Cardiac septum (tissue), 1 donor: ENCODE measurements around the gene MPZ. TPM values are rescaled to one million over a fixed set of nuclear protein-coding genes. Genes with fewer than 3 reads are reported as not detected.
"Not testable (repeated sequence)": the region's sequence is repeated elsewhere in the genome, so short reads cannot be mapped to it uniquely, and the experiment has no call there.

Source experiments
- DNase-seq: peaks from one replicate; pipeline ENCODE4 v3.0.0-alpha.2; 2020; ENCODE audit warnings: low spot score
- intact Hi-C: fragments of 100-400 bp; cut with DNase I; formaldehyde crosslinking; loops from one replicate; pipeline ENCODE4 v1.14.0; 2022
- long read RNA-seq: library from polyadenylated mRNA; unstranded; transcript quantifications from one replicate; pipeline ENCODE4 v2.0.0, GENCODE V29; 2021
- total RNA-seq: library from RNA; stranded (reverse); fragmentation: NEBNext Ultra II Directional; extraction: Animal tissue kit (Norgen Biotek cat#: 25700); gene quantifications from one replicate; pipeline ENCODE4 v1.2.1, GENCODE V29; 2021
- donor health status: DM: no; HTN: no; CAD: no.

The MPZ gene
- 1.5 TPM for total RNA-seq
- long read RNA-seq = 0 reads

DNA sequence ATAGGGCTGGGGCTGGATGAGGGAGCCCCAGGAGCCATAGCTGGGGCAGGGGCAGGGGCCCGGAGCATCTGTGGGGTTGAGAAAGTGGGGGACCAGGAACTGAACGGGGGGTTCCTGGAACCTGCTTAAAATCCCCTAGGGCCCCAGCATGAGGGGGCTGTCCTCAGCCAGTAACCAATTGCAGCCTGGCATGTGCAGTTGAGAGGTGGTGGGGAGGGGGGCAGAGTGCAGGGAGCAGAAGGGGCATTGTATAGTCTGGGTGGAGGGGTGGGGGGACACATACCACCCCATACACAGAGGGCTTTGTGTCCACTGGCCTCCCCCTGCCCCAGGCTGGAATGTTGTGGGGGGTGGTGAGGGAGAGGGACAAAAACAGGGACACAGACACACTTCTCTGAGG is at the start of gene MPZ:
Gene MPZ, minus strand, starts transcription at position 101 of the 400 bp plus-strand sequence. Its CDS starts 63 bp downstream, at position 38.
- DNase-seq = no peak
- intact Hi-C loops = loop anchor here (5.0 kb wide), 2 partner anchors 77 to 108 kb away; partner anchors contain the start of gene NDUFS2

DNA sequence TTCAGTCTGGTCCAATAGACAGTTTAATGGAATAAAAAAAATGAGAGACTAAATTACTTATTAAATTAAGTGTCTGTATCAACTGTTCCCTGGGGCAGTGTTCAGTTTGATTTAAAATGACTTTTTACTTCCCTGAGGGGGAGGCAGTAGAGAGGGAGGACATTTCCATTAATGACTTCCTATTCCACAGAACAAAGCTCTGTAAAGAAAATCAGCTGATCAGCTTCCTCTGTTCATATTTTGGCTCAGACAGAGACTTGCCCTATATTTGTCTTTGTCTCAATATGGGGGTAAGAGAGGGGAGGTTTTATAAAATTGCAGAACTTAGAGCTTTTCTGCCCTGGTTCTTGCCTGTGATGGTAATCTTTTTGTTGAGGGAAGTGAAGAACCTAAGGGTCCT is 49.5 kb upstream of the MPZ start:
- intact Hi-C loops = no loop called here
- DNase-seq = no peak

DNA sequence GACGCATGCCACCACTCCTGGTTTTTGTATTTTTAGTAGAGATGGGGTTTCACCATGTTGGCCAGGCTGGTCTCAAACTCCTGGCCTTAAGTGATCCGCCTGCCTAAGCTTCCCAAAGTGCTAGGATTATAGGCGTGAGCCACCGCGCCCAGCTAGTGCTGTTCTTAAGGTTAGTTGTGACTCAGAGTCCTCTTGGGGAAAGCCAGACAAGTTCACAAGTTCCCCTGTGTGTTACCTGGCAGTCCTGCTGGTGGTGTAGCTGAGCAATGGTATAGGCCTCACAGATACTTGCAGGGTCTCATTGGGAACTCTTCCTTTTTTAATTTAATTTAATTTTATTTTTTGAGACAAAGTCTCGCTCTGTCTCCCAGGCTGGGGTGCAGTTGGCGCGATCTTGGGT is 47.3 kb upstream of the MPZ start:
- intact Hi-C loops = no loop called here
- no peak for DNase-seq

DNA sequence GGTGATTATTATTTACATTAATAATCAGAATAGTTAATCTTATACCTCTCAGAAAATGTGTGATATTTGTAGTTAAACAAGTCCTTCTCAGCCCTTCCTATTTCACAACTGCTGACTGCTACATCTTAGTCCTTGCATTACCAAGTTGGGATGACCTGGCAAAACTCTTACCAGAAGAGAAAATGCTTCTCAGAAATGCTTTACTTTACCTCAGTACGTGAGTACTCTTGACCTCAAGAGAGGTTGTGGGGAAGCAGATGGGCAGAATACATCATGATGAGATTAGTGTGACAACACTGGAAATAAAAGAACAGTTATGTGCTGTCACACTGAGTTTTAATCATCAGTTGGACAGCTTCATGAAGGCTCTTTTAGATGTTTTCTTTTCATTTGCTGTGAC is 41.7 kb upstream of the MPZ start:
- intact Hi-C loops = no loop called here
- DNase-seq = no peak

DNA sequence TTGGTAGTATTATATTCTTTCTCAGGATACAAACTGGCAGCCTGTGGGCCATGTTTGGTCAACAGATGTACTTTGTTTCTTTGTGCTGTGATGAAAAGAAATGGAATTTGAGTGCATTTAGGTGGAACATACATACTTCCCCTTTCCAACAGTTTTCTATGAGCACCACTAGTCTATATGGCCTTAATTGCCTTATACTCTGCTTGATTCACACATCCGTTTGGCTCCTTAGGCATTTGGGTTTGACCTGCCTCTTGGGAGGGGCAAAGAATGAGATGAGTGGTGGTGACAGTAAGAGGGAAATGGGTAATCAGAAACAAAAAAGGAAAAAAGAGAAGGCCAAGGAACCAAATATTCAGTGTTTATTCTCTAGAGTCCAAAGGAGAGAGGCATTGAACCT is 40.9 kb upstream of the MPZ start:
- DNase-seq = no peak
- intact Hi-C loops = no loop called here

DNA sequence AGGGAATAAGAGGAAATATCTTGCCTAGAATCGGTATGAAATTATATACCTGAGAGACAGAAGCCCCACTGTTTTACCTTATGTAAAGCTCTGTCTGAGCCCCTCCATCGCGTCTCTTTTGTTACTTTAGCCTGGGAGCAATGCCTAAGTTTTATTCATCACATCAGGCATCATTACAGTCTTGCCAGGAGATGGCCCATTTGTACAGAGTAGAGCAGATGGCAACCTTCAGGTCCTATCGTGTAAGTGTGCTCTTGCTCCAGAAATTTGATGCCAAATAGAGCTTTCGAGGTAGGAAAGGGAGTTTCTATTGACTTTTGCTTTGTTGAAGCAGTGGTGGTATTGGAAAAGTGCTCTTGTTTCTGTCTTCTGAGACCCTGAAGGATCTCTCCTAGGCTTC is 33.1 kb upstream of the MPZ start:
- intact Hi-C loops = no loop called here
- DNase-seq = no peak

DNA sequence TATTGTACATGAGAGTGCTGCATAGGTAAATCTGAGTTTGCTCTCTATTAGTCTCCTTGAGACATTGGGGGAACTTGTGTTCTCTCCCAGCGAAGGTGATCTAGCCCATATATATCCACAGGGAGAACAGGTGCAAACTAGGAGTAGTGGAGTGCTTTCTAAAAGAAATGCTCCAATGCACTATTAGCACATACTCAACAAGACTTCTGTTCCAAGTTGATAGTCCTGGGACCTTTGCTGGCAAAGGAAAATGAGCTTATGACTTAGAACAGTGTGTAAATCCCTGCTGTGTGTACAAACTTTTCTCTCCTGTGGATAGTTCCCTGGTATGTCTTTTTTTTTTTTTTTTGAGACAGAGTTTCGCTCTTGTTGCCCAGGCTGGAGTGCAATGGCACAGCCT is 32.4 kb upstream of the MPZ start:
- no peak for DNase-seq
- intact Hi-C loops = no loop called here

DNA sequence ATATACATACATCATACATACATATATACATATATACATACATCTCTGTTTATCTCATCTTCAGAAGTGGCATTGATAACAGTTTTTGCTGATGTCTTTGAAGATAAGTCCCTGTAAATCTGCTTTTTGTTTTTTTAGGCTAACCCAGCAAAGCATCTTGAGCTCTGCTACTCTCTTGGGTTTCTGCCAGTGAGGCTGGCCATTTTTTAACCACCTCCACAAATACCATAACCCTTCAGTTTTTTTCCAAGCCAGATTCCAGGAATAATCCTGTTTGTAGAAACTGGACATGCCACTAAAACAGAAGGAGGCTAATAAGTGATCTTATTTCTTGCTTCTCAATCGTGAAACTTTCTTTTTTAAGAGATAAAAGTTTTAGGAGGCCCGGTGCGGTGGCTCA is 26.0 kb upstream of the MPZ start:
- intact Hi-C loops = no loop called here
- DNase-seq = no peak

DNA sequence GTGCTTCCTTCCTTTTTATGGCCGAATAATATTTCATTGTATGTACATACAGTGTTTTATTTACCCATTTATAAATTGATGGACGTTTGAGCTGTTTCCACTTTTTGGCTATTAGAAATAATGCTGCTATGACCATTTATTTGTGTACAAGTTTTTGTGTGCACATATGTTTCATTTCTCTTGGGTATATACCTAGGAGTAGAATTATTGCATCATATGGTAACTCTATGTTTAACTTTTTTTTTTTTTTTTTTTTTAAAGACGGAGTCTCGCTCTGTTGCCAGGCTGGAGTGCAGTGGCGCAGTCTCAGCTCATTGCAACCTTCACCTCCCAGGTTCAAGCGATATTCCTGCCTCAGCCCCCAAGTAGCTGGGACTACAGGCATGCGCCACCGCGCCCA is 23.4 kb upstream of the MPZ start:
- intact Hi-C loops = no loop called here
- no peak for DNase-seq

DNA sequence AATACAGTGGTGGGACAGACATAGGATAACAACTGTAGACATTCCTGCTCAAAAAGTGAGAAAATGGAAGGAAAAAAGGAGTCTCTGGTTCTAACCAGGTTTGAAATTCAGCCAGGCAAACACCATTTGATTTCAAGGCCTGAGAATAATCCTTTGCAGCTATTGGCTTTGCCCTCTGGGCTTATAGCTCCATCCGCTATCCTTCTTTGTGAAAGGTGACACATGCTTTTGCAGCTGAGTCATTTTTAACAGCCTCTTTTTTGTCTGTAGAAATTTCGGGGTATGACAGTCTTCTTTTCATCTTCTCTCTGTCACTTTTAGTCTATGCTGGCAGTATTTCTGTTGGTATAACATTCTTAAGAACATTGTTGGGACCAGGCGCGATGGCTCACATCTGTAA is 20.6 kb upstream of the MPZ start:
- no peak for DNase-seq

DNA sequence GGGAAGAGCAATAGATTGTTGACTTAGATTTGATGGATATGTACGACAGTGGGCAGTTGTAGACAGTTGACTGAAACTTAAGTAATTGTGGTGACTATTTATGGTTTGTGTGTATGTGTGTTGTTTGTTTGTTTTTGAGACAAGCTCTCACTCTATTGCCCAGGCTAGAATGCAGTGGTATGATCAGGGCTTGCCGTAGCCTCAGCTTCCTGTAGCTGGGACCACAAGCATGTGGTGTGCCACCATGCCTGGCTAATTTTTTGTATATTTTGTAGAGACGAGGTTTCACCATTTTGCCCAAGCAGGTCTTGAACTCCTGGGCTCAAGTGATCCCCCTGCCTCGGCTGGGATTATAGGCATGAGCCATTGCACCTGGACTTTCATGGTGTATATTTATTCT is 14.3 kb upstream of the MPZ start:
- DNase-seq = no peak
- intact Hi-C loops = no loop called here

More for the DNA sequence above, 20.6 kb upstream of the MPZ start:
- intact Hi-C loops = no loop called here

DNA sequence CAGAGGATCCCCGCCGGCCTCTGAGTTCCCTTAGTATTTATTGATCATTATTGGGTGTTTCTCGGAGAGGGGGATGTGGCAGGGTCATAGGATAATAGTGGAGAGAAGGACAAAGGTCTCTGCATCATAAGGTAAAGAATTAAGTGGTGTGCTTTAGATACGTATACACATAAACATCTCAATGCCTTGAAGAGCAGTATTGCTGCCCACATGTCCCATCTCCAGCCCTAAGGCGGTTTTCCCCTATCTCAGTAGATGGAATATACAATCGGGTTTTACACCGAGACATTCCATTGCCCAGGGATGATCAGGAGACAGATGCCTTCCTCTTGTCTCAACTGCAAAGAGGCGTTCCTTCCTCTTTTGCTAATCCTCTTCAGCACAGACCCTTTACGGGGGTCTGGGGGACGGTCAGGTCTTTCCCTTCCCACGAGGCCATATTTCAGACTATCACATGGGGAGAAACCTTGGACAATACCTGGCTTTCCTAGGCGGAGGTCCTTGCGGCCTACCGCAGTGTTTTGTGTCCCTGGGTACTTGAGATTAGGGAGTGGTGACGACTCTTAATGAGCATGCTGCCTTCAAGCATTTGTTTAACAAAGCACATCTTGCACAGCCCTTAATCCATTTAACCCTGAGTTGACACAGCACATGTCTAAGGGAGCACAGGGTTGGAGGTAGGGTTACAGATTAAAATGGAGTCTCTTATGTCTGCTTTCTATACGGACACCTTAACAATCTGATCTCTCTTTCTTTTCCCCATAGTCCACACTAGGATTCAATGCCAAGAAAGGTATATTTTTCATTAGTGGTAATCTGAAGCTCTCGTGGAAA is 6.3 kb upstream of the MPZ start:
- intact Hi-C loops, DNase-seq: not testable (repeated sequence)

DNA sequence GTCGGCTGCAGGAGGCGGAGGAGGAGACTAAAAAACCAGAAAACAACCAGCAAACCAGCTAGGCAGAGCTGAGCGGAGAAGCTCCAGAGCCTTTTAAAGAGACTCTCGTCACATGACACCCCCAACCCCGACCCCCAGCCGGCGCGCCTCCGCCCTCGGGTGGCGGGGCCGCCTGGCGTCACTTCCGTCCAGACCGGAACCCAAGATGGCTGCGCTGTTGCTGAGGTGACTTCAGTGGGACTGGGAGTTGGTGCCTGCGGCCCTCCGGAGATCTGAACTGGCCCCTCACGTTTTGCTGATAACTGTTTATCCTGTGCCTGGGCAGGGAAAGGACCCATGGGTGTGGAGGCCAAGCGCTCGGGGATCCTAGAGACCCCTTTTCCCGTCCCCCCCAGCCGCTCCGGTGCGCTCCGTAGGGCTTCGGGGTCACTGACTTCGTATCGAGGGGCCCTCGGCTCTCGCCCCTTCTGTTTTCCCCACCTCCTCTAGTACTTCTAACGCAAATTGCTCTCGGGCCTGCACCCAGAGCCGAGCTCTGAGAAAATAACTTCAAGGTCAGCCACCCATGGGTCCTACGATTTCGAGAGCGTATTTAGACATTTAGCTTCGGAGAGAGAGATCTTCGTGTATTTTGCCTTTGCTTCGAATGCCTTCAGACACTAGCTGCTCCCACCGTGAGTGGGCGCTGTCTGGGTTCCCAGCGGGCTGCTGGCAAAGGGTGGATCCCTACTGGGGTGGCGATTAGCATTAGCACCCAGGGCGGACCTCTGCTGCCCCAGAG is 4.6 kb upstream of the MPZ start, which contains the start of gene SDHC:
Gene SDHC, plus strand, starts transcription at position 181 of the 781 bp plus-strand sequence. Its CDS starts 25 bp downstream, at position 206.
- intact Hi-C loops = loop anchor here (5.0 kb wide), 2 partner anchors 73 to 112 kb away; partner anchors contain the start of gene NDUFS2
- DNase-seq = peak; percentile 95

DNA sequence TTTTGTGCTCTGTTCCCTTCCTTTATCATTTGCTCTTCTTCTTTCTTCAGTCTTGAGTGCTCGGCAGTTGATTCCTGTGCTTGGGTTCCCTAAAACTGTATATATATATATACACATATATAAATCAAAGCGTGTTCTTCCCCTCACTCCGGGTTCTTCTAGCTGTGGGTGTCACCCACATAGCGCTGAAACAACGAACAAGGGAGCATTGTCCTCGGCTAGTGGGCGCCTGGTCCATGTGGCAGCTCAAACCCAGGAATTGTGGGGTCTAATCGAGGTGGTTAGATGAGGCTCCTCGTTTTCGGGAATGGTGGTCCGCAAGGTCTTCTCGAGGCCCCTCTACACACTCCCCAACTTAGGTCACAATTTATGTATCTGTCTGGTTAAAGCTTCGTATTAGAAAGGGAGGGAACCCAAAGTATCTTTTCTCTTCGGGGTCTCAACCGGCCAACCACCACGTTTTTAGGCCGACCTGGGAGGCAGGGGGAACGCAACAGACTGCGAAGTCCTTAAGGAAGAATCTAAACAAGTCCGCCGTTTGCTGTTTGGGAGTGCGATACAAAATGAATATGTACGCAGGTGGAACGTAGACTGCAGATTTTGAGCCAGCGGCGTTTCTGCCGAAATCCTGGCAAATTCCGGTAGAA is 3.9 kb upstream of the MPZ start:
- no peak for DNase-seq
- intact Hi-C loops = loop anchor here (5.0 kb wide), 2 partner anchors 74 to 111 kb away; partner anchors contain the start of gene NDUFS2

DNA sequence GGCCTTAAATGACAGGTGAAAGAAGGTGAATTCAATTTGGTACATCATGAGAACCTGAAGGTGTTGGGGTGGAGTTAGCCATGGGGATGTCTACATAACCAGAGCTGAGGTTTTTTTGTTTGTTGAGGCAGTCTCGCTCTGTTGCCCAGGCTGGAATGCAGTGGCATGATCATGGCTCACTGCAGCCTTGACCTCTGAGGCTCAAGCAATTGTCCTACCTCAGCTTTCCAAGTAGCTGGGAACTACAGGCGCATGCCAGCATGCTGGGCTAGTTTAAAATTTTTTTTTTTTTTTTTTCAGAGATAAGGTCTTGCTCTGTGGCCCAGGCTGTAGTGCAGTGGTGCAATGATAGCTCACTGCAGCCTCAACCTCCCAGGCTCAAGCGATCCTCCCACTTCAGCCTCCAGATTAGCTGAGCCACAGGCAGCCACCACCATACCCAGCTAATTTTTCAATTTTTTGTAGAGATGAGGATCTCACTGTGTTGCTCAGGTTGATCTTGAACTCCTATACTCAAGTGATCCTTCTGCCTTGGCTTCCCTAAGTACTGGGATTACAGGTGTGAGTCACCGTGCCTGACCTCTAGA is 1.9 kb upstream of the MPZ start:
- no peak for DNase-seq

DNA sequence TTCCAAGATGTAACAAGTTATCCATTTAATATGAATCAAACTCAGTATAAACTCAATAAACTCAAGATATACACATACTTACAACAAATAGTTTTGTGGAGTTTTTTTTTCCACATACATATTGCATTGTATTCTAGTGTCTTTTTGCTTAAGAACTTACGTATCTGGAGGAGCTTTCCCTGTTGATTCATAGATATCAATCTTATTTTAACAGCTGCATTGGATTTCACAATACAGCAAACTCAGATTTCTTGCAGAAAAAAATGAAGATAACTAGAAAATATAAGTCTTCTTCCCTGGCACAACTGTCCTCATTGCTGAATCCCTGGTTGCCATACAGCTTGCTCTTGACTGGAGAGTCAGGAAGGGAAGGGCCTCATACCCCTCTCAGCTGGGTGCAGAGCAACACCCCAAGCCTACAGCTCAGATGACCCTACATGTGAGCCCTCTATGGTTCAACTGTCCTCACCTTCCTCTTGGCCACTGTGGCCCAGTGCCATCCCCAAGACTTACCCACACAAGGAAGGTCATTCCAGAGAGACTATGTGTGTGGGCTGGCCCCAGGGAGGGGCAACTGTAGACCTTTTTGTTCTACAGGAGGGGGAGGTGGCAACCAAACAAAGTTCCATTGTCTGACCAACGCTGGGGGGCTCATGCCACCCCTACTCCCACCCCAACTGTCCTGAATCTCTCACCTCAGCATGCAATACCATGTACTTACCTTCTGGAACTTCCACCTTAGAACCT is 1.7 kb downstream of the MPZ start:
- no peak for DNase-seq
- intact Hi-C loops = no loop called here

More for the DNA sequence above, 1.9 kb upstream of the MPZ start:
- intact Hi-C loops = loop anchor here (5.0 kb wide), 2 partner anchors 76 to 109 kb away; partner anchors contain the start of gene NDUFS2

DNA sequence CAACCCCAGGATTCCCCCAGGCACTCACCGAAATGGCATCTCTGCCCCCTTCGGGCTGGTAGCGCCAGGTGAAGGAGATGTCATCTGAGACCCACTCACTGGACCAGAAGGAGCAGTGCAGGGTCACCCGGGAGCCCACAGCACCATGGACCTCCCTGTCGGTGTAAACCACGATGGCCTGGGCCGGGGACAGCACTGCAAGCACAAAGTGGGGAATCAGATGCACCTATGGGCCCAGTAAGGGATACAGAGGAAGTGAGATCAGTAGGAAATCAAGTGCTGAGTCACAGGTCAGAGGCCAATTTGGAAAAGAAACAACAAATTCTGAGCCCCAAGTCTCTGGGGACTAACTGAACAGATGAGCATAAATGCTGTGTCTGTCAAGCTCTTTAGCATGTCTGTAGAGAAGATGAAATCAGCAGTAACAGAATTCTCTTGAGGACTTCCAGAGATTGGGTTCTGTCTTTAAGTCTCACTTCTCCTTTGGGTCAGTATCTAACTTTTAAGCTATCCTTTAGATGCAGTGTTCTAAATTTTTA is 2.5 kb downstream of the MPZ start:
- intact Hi-C loops = no loop called here
- no peak for DNase-seq

DNA sequence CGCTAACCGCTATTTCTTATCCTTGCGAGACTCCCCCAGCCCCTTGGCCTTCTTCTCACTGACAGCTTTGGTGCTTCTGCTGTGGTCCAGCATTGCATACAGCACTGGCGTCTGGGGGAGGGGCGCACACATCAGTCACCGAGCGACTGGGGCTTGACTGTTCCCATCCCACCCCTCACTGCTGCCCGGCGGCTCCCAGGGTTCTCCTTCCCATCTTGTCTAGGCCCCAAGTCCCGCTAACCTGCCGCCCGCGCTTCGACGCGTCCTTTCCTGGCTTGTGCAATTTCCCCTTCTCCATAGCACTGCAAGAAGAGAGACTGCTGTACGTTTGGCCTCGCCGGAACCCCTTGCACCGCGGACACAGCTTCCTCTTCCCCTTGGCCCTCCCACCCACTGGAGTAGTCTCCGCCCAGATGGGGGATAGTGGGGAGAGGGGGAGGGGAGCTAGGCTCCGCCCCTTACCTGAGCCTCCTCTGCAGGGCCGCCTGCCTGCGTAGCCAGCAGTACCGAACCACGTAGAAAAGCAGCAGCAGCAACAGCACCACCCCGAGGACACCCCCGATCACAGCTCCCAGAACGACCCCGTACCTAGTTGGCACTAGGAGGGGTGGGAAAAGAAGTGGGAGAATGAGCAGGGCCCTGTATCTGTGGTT is 3.8 kb downstream of the MPZ start:
- intact Hi-C loops = no loop called here

More for the DNA sequence above, 3.8 kb downstream of the MPZ start:
- DNase-seq = peak; percentile 96
